Fibroblast of lung (primary cell): ENCODE measurements around the gene MAP7.

Experiments
- EZH2 ChIP-seq: IDR thresholded peaks from 2 replicates; pipeline ENCODE4 v1.5.1; 2012; ENCODE audit warnings: low read length, control low read depth, mild to moderate bottlenecking; ENCODE audit errors: missing control alignments
- TF ChIP-seq, protein P1 (sequence below), 2 donors: IDR thresholded peaks in 1 of 2; conservative IDR thresholded peaks in 1 of 2; 1 replicate in 1 of 2; 2 replicates in 1 of 2; pipeline ENCODE4 v1.5.1; 2011 to 2012; ENCODE audit warnings: low read length in 2 of 2, control low read depth in 1 of 2, inconsistent platforms in 1 of 2, low read depth in 1 of 2, mild to moderate bottlenecking in 1 of 2

DNA sequence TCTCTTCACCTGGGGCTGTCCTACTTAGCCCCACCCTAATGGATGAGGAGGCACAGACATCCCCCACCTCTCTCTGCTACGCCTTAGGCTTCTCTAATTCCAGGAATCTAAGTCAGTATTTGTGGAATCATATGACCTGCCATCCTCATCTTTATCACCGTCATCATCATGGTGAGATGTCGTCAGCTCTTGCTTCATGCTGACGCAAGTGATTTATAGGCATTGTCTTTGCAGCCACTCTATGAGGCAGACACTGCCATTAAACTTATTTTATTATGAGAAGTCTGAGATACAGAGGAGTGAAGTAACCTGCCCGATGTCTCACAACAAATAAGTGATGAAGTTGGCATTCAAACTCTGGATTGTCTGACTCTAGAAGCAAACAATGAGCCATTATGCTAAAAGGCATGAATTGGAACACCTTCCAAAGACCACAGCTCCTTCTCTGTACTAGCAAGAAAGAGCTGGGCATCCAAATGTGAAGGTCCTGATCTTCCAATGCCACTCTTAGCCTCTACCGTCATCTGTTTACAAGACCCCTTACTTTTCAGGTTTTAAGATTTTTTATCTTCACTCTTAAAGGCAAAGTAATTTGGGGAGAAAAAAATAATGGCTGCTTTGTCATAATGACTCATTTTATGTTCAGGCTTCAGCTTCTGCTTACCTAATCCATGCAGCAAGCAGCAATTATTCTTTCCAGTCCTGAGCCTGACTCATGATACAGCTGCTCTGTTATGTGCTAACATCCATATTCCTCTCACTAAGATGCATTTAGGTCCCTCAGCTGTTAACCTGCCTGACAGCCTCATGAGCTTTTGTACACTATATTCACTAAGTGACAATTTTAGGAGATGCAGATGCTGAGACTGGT, 146.9 kb downstream of the MAP7 start:
- TF ChIP-seq, protein P1, sequence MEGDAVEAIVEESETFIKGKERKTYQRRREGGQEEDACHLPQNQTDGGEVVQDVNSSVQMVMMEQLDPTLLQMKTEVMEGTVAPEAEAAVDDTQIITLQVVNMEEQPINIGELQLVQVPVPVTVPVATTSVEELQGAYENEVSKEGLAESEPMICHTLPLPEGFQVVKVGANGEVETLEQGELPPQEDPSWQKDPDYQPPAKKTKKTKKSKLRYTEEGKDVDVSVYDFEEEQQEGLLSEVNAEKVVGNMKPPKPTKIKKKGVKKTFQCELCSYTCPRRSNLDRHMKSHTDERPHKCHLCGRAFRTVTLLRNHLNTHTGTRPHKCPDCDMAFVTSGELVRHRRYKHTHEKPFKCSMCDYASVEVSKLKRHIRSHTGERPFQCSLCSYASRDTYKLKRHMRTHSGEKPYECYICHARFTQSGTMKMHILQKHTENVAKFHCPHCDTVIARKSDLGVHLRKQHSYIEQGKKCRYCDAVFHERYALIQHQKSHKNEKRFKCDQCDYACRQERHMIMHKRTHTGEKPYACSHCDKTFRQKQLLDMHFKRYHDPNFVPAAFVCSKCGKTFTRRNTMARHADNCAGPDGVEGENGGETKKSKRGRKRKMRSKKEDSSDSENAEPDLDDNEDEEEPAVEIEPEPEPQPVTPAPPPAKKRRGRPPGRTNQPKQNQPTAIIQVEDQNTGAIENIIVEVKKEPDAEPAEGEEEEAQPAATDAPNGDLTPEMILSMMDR (conservative IDR thresholded peaks at IDR 0.05 in 1 of 2, IDR thresholded peaks at IDR 0.05 in 1 of 2; ENCODE audit: low read depth in 1 of 2, low read length in 2 of 2) = no peak
- TF ChIP-seq EZH2 = no peak
